HG02571 (cell line): ENCODE measurements around the gene LCK.

ENCODE experiments used
- ATAC-seq: cut with Tn5 transposase; IDR thresholded peaks from one replicate; pipeline ENCODE4 v1.9.1; 2021; ENCODE audit warnings: mild to moderate bottlenecking, moderate library complexity; ENCODE audit not compliant: unreplicated experiment

LCK gene

DNA sequence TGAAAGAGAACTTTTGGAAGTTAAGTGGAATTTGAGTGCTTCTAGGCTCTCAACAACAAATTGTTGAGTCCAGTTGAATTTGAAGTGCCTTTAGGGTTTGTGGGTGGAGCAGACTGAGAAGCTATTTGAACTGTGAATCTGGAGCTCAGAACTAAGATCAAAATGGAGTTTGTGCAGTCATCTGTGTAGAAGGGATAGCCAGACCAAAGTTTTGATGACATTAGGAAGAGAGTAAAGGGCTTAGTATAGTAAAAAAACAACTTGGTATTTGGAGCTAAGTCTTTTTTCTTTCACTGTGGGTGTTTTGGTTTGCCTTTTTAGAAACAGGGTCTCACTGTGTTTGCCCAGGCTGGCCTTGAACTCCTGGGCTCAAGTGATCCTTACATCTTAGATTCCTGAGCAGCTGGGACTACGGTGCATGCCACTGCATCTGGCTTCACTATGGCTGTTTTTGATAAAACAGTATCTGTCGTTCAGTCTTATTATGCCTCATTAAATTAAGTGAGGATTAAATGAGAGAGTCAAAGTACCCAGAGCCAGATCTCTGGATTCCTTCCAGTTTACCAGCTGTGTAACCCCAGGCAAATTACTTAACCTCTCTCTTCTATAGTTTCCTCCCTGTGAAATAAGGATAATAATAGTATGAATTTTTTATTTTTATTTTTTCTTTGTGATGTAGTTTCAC is 60.8 kb downstream of the LCK start:
- no peak for ATAC-seq

DNA sequence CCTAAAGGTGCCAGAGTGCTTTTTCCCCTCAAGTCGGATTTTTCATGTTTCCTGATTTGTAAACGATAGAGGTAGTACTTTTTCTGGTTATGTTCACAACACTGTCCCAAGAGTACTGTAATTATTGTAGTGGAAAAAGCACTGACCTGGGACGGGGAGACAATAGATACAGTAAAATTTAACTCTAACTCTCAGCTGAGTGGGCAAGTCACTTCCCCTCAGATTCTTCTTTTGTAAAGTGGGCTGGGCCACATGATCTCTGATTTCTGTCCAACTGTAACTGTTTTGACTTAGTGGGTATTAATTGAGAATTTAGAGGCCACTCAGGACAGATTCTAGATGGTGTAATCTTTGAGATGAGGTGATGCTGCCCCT is 65.8 kb downstream of the LCK start:
- no peak for ATAC-seq

DNA sequence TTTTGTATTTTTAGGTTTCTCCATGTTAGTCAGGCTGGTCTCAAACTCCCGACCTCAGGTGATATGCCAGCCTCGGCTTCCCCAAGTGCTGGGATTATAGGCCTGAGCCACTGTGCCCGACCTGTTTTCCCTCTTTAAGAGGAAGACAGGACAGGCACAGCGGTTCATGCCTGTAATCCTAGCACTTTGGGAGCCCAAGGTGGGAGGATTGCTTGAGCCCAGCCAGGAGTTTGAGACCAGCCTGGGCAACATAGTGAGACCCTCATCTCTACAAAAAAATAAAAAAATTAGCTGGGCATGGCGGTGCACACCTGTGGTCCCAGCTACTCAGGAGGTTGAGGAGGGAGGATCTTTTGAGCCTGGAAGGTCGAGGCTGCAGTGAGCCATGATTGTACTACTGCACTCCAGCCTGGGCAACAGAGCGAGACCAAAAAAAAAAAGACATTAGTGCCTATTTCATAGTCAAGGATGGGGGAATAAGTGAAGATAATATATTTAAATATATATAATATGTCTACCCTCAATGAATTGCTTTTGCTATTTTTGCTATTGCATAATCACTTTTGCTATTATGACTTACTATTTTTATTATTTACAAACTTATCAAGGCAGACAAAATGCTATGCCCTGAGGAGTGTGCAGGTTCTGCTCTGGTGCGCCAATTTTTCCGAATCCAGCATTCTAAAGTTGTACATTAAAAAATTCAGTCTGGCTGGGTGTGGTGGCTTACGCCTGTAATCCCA is 67.2 kb downstream of the LCK start:
- no peak for ATAC-seq

DNA sequence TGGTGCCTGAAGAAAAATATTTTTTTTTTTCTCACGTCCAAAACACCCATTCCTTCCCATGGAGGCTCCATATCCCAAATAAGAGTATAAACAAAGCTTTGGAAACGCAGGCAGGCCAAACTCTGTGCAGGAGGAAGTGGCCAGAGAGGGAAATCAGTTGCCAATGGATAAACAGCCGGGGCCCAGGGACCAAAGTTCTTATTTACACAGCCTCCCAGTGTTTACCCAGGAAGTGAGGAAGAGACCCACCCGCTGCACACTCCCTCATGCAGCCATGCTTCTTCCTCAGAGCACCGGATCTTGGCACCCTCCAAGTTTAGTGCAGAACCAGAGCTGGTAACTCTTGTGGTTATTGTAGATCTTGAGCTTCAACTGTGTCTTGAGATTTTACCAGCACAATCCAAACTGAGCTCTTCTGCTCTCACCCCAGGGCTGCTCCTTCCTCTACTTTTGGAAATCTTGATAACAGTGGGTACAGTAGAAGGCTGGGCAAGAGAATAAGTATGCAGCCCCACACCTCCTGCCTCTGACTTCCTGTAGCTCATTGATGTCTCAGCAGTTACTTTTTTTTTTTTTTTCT is 70.7 kb downstream of the LCK start:
- no peak for ATAC-seq

DNA sequence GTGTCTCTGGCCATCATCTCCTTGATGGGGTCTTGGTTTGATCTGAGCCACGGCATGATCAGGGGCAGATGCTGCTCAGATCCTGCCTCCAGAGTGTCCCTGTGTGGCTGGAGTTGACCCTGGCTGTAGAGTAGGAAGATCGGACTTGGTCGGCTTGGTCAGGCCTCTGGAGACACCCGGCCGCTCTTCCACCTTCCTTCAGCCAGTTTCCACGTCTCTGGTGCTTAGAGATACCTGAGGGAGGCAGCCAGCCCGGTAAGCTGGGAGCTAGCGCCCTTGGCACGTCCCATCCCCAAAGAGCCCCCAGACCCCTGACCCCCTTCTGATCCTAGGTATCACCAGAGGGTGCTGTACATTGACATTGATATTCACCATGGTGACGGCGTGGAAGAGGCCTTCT is 76.1 kb downstream of the LCK start:
- ATAC-seq, result no peak

DNA sequence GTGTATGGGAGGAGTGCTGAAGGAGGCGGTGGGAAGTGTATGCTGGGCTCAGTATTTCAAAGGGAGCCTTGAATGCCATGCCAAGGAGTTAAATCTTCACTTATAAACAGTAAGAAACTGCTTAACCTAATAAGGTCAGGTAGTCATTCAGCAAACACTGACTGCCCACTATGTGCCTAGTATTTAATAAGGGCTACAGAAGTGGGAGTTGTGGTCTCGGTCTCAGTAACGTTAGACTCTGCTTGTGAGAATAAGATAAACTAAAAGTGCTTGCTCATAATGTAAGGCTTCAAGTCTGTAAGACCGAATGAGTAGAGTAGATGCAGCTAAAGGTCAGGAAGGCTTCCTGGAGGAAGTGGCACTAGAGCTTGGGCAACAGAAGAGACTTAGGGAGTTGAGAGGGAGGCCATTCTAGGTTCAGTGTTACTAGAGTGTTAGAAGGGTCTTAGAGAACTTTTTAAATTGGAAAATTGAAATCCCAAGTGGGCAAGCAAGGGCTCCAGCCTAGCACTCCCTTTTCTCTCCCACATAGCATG is 78.9 kb downstream of the LCK start:
- no peak for ATAC-seq

DNA sequence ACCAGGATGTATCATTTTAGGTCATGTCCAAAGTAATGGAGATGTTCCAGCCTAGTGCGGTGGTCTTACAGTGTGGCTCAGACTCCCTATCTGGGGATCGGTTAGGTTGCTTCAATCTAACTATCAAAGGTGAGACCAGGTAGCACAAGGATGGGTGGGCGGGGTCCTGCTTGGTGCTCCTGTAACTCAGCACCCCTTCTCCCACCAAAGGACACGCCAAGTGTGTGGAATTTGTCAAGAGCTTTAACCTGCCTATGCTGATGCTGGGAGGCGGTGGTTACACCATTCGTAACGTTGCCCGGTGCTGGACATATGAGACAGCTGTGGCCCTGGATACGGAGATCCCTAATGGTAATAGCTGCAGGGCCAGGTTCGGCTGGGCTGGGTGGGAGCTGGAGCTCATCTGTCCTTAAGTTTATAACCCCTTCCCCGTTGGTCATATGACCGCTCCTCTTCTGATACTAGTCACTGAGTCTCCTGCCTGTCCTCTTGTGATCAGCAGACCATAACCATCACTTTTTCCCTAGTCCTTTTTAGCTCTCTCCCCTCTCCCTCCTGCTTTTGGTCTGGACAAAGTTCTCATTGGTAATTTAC is 79.6 kb downstream of the LCK start:
- no peak for ATAC-seq

DNA sequence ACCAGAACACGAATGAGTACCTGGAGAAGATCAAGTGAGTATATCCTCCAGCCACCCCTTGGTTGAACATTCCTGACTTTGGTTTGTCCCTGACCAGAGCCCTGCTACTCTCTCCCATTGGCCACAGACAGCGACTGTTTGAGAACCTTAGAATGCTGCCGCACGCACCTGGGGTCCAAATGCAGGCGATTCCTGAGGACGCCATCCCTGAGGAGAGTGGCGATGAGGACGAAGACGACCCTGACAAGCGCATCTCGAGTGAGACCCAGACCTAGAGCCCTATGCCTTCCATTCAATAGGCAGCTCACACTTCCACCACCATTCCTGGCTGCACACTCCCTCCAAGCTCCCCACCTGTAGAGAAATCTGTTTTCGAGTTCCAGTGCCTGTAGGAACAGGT is 80.5 kb downstream of the LCK start:
- ATAC-seq, result no peak

DNA sequence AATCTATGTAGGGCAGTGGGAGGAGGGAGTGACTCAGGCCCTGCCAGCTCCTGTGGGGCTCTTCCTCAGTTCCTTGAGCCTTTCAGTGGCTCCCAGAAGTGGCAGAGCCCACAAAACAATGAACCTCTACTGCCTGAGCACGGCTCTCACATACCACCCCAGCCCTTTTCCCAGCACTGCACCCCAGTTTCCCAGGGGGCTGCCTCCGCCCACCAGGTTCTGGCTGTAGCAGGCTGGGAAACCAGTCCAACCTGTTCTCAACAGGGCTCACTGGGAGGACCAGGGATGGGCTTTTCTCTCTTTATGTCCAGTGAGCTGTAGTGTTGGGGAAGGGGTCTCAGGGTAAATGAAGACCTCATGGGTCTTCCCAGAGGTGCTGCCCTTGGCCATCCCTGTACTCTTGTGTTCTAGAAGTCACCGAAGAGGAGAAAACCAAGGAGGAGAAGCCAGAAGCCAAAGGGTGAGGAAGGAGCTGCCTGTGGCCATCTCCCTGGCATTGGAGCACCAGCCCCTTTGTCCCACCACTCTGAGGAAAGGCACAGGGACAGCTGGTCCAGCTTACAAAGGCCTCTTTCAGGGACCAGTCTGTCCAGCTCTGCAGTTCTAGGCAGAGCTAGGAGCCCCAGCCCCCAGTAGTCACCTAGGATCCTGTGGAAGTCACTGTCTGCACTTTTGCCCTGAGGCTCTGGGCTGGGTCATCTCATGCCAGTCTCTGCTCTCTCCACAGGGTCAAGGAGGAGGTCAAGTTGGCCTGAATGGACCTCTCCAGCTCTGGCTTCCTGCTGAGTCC is 81.4 kb downstream of the LCK start:
- no peak for ATAC-seq

DNA sequence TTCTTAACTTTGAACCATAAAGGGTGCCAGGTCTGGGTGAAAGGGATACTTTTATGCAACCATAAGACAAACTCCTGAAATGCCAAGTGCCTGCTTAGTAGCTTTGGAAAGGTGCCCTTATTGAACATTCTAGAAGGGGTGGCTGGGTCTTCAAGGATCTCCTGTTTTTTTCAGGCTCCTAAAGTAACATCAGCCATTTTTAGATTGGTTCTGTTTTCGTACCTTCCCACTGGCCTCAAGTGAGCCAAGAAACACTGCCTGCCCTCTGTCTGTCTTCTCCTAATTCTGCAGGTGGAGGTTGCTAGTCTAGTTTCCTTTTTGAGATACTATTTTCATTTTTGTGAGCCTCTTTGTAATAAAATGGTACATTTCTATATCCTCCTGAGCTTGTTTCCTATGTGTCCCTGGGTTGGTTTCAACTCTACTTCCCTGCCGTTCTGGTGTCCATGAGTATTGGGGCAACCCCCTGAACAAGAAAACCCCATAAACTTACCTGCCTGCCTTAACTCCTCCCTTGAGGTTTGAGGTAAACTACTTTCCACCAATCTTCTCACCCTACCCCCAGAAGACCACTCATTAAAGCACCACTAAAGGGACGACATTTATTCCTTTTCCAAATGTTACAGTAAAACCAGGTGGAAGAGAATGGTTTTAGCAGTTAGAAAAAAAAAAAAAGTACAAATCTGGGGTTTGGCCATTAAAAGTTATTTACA is 82.3 kb downstream of the LCK start:
- ATAC-seq, result no peak

DNA sequence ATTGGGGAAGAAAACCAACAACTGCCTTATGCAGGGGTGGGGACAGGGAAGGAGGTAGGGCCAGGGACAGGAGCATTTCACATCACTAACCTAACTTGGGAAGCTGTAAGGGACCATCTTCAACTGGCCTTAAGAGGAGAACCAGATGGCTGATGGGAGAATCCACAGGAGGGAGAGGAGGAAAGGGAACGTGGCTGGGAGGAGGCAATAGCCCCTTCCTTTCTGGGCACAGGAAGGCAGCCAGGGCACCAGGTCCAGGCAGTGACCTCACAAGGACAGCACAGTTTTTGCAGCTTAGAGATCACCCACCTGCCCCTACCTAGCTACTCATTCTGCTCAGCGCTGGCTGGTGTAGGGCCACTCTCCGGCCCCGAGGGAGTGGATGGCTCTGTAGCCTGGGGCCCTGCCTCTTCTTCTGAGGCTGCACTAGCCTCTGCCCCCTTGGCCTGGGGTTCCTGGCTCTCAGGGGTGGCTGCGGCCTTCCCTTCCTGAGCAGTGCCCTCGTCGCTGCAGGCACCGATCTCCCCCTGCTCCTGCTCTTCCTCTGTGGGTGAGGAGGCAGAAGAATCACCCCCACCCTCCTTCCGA is 83.3 kb downstream of the LCK start:
- no peak for ATAC-seq

DNA sequence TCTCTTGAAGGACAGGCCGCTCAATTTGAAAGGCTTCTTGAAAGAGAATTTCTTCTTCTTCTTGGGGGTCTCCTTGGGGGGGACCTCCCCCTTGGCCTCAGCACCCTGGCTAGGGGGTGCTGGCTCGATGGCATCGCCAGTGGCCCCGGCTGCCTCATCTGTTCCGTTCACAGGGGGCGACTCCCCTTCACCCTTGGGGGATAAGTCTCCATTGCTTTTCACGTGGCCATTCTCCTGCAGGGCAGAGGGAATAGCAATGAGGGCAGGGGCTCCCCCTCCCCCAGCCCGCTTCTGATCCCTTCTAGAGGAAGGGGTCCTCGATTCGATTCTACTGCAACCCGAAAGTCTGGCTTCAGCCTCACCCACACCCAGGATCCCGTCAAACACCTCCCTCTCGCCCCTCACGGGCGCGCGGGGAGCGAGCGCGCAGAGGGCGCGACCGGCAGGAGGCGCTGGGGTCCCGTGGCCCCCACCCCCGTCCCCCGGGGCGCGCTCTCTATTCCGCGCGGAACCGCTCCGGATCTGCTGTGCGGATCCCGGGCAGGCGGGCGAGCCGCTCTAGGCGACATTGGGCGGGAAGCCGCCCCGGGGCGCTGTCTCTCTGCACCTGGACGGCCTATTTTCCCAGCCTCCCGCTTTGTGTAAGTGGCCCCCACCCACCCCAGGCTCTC is 83.9 kb downstream of the LCK start:
- ATAC-seq, result peak; percentile 15

DNA sequence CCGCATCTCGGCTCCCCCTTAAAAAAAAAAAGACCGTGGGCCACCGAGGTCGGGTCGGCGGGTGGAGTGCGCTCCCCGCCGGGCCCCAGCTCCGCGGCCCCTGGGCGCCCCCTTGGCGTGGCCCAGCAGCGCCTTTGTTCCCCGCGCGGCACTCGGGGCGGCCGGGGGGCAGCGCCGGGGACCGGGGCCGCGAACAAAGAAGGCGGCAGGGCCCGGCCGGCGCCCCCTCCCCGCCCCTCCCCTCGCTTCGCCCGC is 84.4 kb downstream of the LCK start:
- peak; percentile 3 for ATAC-seq
